ENCODE data around the gene SMPD3.

The SMPD3 gene

DNA sequence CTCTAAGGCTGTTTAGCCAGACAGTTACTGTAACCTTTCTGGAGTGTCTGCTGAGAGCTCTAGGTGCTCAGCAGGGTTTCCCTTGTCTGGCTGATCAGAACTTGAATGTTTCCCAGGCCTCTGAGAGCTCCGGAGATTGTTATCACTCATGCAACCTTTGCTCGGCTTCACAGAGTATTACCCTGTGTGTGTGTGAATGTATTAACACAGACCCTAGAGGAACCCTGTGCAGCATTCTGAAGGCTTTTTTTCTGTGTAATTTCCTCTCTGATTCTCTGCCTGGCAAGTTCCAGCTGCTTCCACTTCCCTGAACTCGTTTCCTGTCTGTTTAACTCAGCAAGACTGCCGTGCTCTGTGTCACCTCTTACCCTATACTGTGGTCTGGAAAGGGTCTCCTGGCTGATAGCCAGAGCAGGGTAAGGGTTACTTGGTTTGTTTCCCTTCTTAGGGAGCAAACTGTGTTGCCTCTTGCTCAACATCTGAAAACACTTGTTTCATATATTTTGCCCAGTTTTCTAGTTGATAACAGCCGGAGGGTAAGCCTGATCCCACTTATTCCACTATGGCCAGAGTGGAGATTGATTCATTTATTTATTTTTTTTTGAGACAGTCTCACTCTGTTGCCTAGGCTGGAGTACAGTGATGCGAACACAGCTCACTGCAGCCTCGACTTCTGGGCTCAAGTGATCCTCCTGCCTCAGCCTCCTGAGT, 115.7 kb downstream of the SMPD3 start:
- DNase-seq (ENCODE audit: low read depth in 2 of 2) = no peak

DNA sequence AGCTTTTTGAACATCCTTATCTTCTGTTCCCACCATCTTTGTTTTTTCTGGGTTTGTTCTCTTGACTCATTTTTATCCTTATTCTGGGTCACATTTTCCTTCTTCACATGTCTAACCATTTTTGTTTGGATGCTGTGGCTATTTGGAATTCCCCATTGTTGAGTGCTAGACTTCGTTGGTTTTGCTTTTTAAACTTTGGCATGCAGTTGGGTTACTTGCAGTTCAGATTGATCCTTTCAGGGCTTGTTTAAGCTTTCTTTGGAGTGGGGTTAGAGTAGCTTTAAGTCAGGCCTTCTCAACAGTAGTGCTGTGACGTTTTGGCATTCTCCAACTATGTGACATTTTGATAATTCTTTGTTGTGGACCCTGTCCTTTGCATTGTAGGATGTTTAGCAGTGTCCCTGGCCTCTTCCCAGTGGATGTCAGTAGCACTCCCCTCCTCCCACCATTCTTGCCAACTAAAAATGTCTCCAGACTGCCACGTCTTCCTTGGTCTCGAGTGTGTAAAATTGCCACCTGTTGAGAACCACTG, 116.4 kb downstream of the SMPD3 start:
- DNase-seq (ENCODE audit: low read depth in 2 of 2) = no peak

GRCh38 chr16:68328860-68329390, 119.4 kb downstream of the SMPD3 start:
- no peak for DNase-seq (ENCODE audit: low read depth in 2 of 2)

- DNase-seq (ENCODE audit: low read depth in 2 of 2) = peak; percentile 54 to 55
Observed at GRCh38 chr16:68328151-68328859, 120.0 kb downstream of the SMPD3 start.

DNA sequence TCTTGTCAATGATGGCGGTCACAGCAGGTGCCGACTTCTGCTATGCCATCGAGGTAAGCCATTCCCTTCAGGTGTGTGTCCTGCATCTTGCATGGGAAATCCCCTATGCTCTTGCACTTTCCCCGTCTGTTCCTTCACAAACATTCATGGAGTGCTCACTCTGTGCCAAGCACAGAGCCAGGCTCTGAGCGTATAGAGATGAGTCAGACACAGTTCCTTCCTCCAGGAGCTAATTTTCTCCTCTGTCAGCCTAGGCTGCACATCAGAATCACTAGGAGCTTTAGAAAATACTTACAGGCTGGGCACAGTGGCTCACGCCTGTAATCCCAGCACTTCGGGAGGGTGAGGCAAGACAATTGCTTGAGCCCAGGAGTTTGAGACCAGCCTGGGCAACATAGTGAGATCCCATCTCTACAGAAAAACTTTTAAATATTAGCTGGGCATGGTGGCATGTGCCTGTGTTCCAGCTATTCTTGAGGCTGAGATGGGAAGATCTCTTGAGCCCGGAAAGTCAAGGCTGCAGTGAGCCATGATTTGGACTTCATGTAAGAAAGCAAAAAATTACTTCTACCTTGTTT, 123.4 kb downstream of the SMPD3 start:
- no peak for DNase-seq (ENCODE audit: low read depth in 2 of 2)

GRCh38 chr16:68324336-68324735, 124.0 kb downstream of the SMPD3 start:
- DNase-seq (ENCODE audit: low read depth in 2 of 2) = no peak

DNA sequence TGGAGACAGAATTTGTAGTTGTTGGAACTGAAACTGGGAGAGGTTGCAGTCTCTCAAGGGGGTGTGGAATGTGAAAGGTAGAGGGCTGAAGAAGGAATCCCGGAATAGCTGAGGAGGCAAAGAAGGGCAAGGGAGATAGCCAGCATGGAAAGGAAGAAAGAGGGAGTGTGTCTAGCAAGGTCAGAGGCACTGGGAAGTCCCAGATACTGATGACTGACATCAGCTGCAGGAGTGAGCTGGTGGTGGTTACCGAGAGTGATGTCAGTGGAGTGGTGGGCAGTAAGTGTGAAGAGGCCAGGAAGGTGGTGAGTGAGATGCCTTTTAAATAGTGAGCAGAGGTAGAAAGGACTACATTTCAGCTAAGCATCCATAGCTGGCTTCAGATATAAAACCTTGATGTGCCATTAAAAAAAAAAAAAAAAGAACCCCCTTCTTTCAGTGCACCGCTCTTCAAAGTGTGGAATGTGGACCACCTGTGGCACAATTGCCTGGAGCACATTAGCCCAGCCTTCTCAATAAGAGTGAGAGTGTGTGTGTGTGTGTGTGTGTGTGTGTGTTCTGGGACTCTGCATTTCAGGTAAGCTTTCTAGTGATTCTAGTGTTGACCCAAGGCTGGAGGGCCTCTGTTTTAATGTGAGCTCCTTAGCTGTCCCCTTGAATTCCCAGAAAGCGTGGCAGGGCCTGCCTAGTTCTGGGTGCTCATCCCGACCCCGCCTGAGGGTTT, 129.0 kb downstream of the SMPD3 start:
- no peak for DNase-seq (ENCODE audit: low read depth in 2 of 2)

GRCh38 chr16:68313116-68313515, 135.2 kb downstream of the SMPD3 start:
- no peak for DNase-seq (ENCODE audit: low read depth in 2 of 2)

DNA sequence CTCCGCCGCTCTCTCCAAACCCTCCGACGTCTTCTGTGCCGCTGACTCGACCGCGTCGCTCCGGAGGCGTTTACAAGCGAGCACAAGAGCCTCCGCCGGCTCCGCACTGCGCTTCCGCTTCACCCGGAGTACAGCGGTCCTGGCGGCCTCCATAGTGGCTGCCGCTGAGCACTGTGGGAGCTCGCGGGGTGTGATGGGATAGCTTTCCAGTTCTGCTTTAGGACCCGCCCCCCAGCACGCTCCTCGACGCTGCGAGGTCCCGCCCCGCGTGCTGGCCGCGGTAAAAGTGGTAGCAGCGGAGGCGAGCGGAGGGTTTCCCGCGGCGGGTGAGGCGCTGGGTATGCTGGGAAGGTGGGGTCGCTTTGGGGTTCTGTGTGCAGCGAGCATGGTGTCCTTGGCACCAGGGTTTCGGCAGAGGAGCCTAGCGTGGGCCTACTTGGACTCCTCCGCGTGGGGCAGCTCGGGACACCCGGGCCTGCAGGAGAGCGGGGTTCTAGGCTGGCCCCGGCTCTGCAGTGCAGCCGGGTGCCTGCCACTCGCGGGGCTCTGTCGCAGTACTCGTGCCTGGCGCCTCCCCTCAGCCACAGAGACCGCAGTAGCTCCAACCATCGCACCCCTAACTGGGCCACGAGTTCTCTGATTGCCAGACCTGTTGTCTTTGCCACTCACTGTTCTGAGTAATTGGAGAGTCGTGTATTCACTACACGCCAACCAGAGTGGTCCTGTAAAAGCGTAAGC, 137.4 kb downstream of the SMPD3 start, which contains the start of the genes PRMT7 and SLC7A6OS:
PRMT7 (plus strand) TSS at position 246 of the 738 bp plus-strand sequence. CDS start 4,961 bp downstream, outside the sequence.
SLC7A6OS (minus strand) TSS at position 173 of the 738 bp plus-strand sequence; CDS start at position 153, 20 bp downstream.
- peak; percentile 75 to 78 for DNase-seq (ENCODE audit: low read depth in 2 of 2)

- DNase-seq (ENCODE audit: low read depth in 2 of 2) = no peak
Observed at GRCh38 chr16:68310437-68310773, 137.9 kb downstream of the SMPD3 start.

DNA sequence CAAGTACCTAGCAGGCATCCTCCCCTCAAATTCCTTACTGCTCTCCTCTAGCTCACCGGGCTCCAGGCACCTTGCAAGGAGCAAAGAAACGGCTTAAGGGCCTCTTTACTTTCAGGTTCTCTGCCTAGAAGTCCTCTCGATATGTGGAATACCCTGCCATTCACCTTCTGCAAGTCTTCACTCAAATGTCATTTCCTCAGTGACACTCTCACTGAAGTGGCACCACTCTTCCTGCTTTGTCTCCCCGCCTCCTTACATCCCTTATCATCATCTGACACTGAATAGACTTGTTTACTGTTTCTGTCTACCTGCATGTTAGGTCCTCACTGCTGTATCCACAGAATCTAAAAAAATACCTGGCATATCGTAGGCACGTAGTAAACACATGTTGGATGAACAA, 138.5 kb downstream of the SMPD3 start:
- no peak for DNase-seq (ENCODE audit: low read depth in 2 of 2)
